ENCODE data around the gene SMC6. TPM values are rescaled to one million over a fixed set of nuclear protein-coding genes. Genes with fewer than 3 reads are reported as not detected.
A peak's percentile ranks its signal among the peaks of the same experiment; 100 is the strongest.

Gene SMC6
- total and polyA plus RNA-seq, 8 donors, result 3.3 to 67.4 (median 13.4) TPM

GRCh38 chr2:17646081-17646554 is 107.5 kb downstream of the SMC6 start:
- Histone ChIP-seq H3K4me3 (no peak overlapping the region), H3K4me1 (peaks cover 0 to 23% (median 11%) of the 10 kb centered on the region in 4 donors), H3K27ac (no peak overlapping the region), H3K27me3 (no peaks in the 10 kb centered on the region), H3K9me3 (no peaks in the 10 kb centered on the region), H3K36me3 (no peaks in the 10 kb centered on the region)
- peak; percentile 42 to 90 for DNase-seq
- WGBS, 5 donors, result 0 to 1% (median 1%) methylated on average over 3 of the region's 3 CpGs
- TF ChIP-seq POLR2A (IDR thresholded peaks at IDR 0.05), result no peak
- TF ChIP-seq CTCF (IDR thresholded peaks at IDR 0.05), result peak in 6 of 7 experiments; percentile 5 to 90 (median 80)
- TF ChIP-seq POLR2AphosphoS5 (IDR thresholded peaks at IDR 0.05), result peak in 1 of 3 donors; percentile 81
- intact Hi-C loops (cut with DNase I; ENCODE audit: low total_unique reads), result no loop called here

GRCh38 chr2:17644997-17645720 is 108.5 kb downstream of the SMC6 start:
- WGBS, 5 donors, result 78 to 88% (median 82%) methylated on average over 4 of the region's 4 CpGs
- no peak for TF ChIP-seq EP300 (IDR thresholded peaks at IDR 0.05)
- TF ChIP-seq POLR2A (IDR thresholded peaks at IDR 0.05), result no peak
- no peak for TF ChIP-seq CTCF (IDR thresholded peaks at IDR 0.05)
- Histone ChIP-seq H3K36me3 (no peaks in the 10 kb centered on the region), H3K9me3 (no peaks in the 10 kb centered on the region), H3K27me3 (no peaks in the 10 kb centered on the region), H3K27ac (no peak overlapping the region), H3K4me1 (peaks cover 0 to 23% (median 11%) of the 10 kb centered on the region in 4 donors), H3K4me3 (no peak overlapping the region)
- no peak for DNase-seq
- intact Hi-C loops (cut with DNase I; ENCODE audit: low total_unique reads), result no loop called here

GRCh38 chr2:17643031-17643615 is 110.5 kb downstream of the SMC6 start:
- Histone ChIP-seq H3K4me3 (no peak overlapping the region), H3K36me3 (no peaks in the 10 kb centered on the region), H3K4me1 (peaks cover 0 to 23% (median 11%) of the 10 kb centered on the region in 4 donors), H3K27ac (peak overlapping the region in 2 of 5 donors; percentile 31 to 33), H3K9me3 (no peaks in the 10 kb centered on the region), H3K27me3 (no peaks in the 10 kb centered on the region)
- TF ChIP-seq POLR2AphosphoS5 (IDR thresholded peaks at IDR 0.05) (peak in 1 of 3 donors; percentile 43), POLR2A (IDR thresholded peaks at IDR 0.05) (no peak)
- WGBS, 5 donors, result 49 to 77% (median 69%) methylated on average over 6 of the region's 6 CpGs
- DNase-seq, result peak in 1 of 2 donors; percentile 38
- intact Hi-C loops (cut with DNase I; ENCODE audit: low total_unique reads), result no loop called here

GRCh38 chr2:17640406-17640805 is 113.2 kb downstream of the SMC6 start:
- intact Hi-C loops (cut with DNase I; ENCODE audit: low total_unique reads), result no loop called here
- 90 to 96% (median 91%) methylated on average over 2 of the region's 2 CpGs for WGBS, 5 donors
- Histone ChIP-seq H3K36me3 (no peaks in the 10 kb centered on the region), H3K4me1 (peaks cover 0 to 7% (median under 1%) of the 10 kb centered on the region in 4 donors), H3K27me3 (no peaks in the 10 kb centered on the region), H3K27ac (no peak overlapping the region), H3K9me3 (no peaks in the 10 kb centered on the region), H3K4me3 (no peak overlapping the region)
- TF ChIP-seq EP300 (IDR thresholded peaks at IDR 0.05) (no peak), CTCF (IDR thresholded peaks at IDR 0.05) (no peak), POLR2A (IDR thresholded peaks at IDR 0.05) (no peak), POLR2AphosphoS5 (IDR thresholded peaks at IDR 0.05) (no peak)
- no peak for DNase-seq
